ENCODE results near the gene RGS3. TPM values are rescaled to one million over a fixed set of nuclear protein-coding genes. Genes with fewer than 3 reads are reported as not detected.

The RGS3 gene
- total and polyA plus RNA-seq, 5 donors from 2014 or later: 8.5 to 15.5 (median 12.5) TPM

DNA sequence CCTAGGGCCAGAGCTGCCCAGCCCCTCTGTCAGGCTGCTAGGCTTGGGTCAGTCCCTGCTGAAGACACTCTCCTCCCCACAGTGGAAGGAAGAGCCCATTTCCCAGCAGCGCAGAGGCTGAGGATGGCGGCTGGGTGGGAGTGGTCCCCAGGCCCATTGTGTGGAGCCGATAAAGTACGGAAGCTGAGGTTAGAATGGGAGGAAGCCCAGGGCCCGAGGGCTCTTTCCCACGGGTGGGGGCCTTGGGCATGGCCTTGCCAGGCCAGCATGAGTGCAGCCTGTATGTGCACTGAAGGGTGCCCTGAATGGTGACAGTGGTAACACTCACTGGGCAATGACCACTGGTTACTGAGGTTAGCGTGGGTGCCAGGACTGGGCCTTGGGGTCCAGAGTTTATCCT lies 125.9 kb downstream of the RGS3 start:
- DNase-seq (no peak), ATAC-seq (ENCODE audit: low read depth in 2 of 2) (no peak)
- peaks cover 8% of the 10 kb centered on the region for H3K36me3 Mint-ChIP-seq
- no peak overlapping the region for H3K4me3 Mint-ChIP-seq
- H3K27ac Mint-ChIP-seq: peak overlapping the region in 1 of 3 donors; percentile 41
- Histone ChIP-seq H3K9me3 (ENCODE audit: control insufficient read depth in 2 of 2, low read length in 2 of 2) (no peaks in the 10 kb centered on the region), H3K27ac (ENCODE audit: insufficient read depth, low read length, poor library complexity, severe bottlenecking) (no peak overlapping the region), H3K36me3 (ENCODE audit: control insufficient read depth, insufficient read depth, low read length) (peaks cover 4% of the 10 kb centered on the region), H3K4me1 (ENCODE audit: control insufficient read depth, insufficient read depth, low read length, poor library complexity, severe bottlenecking) (peaks cover 12% of the 10 kb centered on the region), H3K4me3 (ENCODE audit: low read depth, low read length) (no peak overlapping the region), H3K27me3 (ENCODE audit: control insufficient read depth, insufficient read depth, low read length) (no peaks in the 10 kb centered on the region)
- H3K9me3 Mint-ChIP-seq: no peaks in the 10 kb centered on the region
- peaks cover 14 to 44% (median 16%) of the 10 kb centered on the region in 4 donors for H3K4me1 Mint-ChIP-seq
- no peaks in the 10 kb centered on the region for H3K27me3 Mint-ChIP-seq

DNA sequence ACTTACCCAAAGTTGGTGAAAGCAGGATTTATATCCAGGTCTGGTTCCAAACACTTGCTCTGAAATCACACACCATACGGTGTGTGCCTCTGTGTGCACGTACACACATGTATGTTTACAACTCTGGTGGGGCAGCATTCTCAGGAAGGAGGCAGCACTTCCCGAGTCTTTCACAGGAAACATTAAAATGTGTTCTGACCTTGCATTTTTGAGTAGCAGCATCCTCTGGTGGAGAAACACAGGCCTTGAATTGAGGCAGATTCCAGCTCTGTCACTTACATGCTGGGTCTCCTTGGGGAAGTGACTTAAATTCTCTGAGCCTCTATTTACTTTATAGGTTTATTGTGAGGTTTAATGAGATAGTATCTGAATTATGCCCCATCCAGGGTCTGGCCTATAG lies 126.4 kb downstream of the RGS3 start:
- H3K4me3 ChIP-seq (ENCODE audit: low read depth, low read length): no peak overlapping the region
- H3K27me3 ChIP-seq (ENCODE audit: control insufficient read depth, insufficient read depth, low read length): no peaks in the 10 kb centered on the region
- DNase-seq: peak in 1 of 3 donors; percentile 59
- peaks cover 12% of the 10 kb centered on the region for H3K4me1 ChIP-seq (ENCODE audit: control insufficient read depth, insufficient read depth, low read length, poor library complexity, severe bottlenecking)
- H3K27ac Mint-ChIP-seq: peak overlapping the region; percentile 5 to 41 (median 26)
- H3K9me3 Mint-ChIP-seq: no peaks in the 10 kb centered on the region
- peaks cover 2% of the 10 kb centered on the region for H3K36me3 ChIP-seq (ENCODE audit: control insufficient read depth, insufficient read depth, low read length)
- ATAC-seq (ENCODE audit: low read depth in 2 of 2): no peak
- peaks cover 14 to 43% (median 16%) of the 10 kb centered on the region in 4 donors for H3K4me1 Mint-ChIP-seq
- H3K4me3 Mint-ChIP-seq: no peak overlapping the region
- peaks cover 3% of the 10 kb centered on the region for H3K36me3 Mint-ChIP-seq
- no peak overlapping the region for H3K27ac ChIP-seq (ENCODE audit: insufficient read depth, low read length, poor library complexity, severe bottlenecking)
- no peaks in the 10 kb centered on the region for H3K9me3 ChIP-seq (ENCODE audit: control insufficient read depth in 2 of 2, low read length in 2 of 2)
- no peaks in the 10 kb centered on the region for H3K27me3 Mint-ChIP-seq

DNA sequence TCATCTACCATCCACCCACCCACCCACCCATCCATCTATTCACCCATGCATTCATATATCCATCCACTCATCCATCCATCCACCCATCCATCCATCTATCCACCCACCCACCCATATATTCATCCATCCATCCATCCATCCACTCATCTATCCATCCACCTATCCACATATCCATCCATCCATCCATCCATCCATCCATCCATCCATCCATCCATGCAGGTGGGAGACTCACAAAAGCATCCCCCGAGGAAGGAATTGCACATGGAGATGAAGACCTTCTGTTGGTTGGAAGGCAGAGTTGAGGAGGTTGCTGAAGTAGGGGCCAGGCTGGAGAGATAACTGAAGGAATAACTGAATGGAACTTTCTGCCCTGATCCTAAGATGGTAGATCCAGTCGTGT lies 126.9 kb downstream of the RGS3 start:
- no peaks in the 10 kb centered on the region for H3K27me3 Mint-ChIP-seq
- Histone ChIP-seq H3K36me3 (ENCODE audit: control insufficient read depth, insufficient read depth, low read length) (peaks cover 4% of the 10 kb centered on the region), H3K9me3 (ENCODE audit: control insufficient read depth in 2 of 2, low read length in 2 of 2) (no peaks in the 10 kb centered on the region), H3K27me3 (ENCODE audit: control insufficient read depth, insufficient read depth, low read length) (no peaks in the 10 kb centered on the region), H3K27ac (ENCODE audit: insufficient read depth, low read length, poor library complexity, severe bottlenecking) (no peak overlapping the region), H3K4me1 (ENCODE audit: control insufficient read depth, insufficient read depth, low read length, poor library complexity, severe bottlenecking) (peaks cover 12% of the 10 kb centered on the region), H3K4me3 (ENCODE audit: low read depth, low read length) (no peak overlapping the region)
- H3K4me3 Mint-ChIP-seq: no peak overlapping the region
- no peaks in the 10 kb centered on the region for H3K36me3 Mint-ChIP-seq
- peaks cover 14 to 39% (median 16%) of the 10 kb centered on the region in 4 donors for H3K4me1 Mint-ChIP-seq
- H3K27ac Mint-ChIP-seq: peak overlapping the region in 1 of 3 donors; percentile 28
- no peaks in the 10 kb centered on the region for H3K9me3 Mint-ChIP-seq
- ATAC-seq (ENCODE audit: low read depth in 2 of 2) (no peak), DNase-seq (no peak)

DNA sequence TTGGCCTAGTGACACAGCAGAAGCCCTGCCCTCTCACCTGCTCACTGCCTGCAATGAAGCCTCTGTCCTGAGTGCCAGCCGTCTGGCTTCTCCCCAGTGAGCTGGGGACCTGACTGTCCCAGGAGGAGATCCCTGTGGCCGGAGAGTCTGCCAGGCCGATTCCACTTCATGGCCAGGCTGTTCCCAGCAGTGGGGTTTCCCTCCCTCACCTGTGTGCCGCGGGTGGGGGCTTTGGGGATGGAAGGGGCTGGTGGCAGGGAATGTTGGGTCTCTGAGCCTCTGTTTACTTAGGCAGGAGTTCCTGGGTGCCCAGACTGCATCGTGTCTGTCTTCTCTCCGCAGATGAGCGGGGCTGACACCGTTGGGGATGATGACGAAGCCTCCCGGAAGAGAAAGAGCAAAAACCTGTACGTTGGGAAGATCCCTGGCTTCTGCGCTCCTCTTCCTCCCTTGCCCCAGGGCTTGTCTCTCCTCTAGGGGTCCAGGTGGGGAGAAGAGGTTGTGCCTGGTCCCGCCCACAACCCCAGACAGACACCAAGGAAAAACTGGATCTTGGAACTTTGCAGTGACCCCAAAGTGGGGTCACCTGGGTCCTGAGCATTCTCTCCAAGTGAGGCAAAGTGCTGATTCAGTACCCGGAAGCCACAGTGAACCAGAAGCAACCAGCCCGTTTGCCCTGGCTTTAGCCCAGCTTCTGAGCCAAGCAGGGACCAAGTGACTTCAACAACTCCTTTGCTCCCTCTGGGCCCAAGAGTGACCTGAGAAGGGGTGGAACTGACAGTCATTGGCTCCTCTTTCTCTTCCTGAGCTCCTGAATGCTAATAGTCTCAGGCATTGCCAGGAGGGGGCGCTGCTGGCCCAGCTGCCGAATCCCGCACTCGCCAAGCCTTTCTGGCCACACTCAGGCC lies 127.7 kb downstream of the RGS3 start:
- H3K27me3 ChIP-seq (ENCODE audit: control insufficient read depth, insufficient read depth, low read length): no peaks in the 10 kb centered on the region
- DNase-seq: peak; percentile 9 to 70 (median 25)
- H3K9me3 ChIP-seq (ENCODE audit: control insufficient read depth in 2 of 2, low read length in 2 of 2): no peaks in the 10 kb centered on the region
- peaks cover 14 to 31% (median 16%) of the 10 kb centered on the region in 4 donors for H3K4me1 Mint-ChIP-seq
- peak overlapping the region in 1 of 3 donors; percentile 78 for H3K27ac Mint-ChIP-seq
- H3K36me3 ChIP-seq (ENCODE audit: control insufficient read depth, insufficient read depth, low read length): peaks cover 8% of the 10 kb centered on the region
- H3K27ac ChIP-seq (ENCODE audit: insufficient read depth, low read length, poor library complexity, severe bottlenecking): no peak overlapping the region
- peak in 1 of 2 donors; percentile 36 for ATAC-seq (ENCODE audit: low read depth in 2 of 2)
- H3K4me1 ChIP-seq (ENCODE audit: control insufficient read depth, insufficient read depth, low read length, poor library complexity, severe bottlenecking): peaks cover 12% of the 10 kb centered on the region
- peaks cover 6% of the 10 kb centered on the region for H3K36me3 Mint-ChIP-seq
- no peak overlapping the region for H3K4me3 ChIP-seq (ENCODE audit: low read depth, low read length)
- no peaks in the 10 kb centered on the region for H3K27me3 Mint-ChIP-seq
- H3K4me3 Mint-ChIP-seq: peak overlapping the region in 2 of 4 donors; percentile 15 to 42
- no peaks in the 10 kb centered on the region for H3K9me3 Mint-ChIP-seq

DNA sequence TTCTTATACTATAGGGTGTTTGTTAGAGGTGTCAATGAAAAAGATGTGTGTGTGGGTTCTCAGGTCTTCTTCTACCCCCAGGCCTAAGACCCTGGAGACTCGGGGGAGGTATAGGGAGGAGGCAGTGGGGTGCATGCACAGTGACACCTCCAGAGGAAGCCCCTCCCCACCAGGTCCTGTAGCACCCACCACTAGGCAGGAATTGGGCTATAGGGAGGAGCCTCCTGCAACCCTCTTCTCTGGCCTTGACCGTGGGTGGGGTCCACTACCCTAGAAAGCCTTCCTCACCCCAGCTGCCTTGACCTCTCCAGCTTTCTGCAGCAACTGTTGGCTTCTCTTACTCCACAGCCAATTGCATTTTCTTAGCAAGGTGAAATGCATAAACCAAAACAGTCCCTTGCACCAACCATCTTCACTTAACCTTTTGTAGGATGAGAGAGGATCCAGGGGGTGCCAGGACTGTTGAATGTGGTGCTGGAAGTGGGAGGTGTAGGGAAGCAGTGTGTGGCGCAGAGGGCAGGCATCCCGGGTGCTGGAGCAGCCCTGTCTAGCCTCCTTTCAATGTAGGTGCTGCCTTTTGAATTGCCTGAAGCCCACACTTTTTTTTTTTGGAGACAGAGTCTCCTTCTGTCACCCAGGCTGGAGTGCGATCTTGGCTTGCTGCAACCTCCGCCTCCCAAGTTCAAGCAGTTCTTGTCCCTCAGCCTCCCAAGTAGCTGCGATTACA lies 128.5 kb downstream of the RGS3 start:
- DNase-seq: no peak
- Histone ChIP-seq H3K9me3 (ENCODE audit: control insufficient read depth in 2 of 2, low read length in 2 of 2) (no peaks in the 10 kb centered on the region), H3K4me3 (ENCODE audit: low read depth, low read length) (no peak overlapping the region), H3K36me3 (ENCODE audit: control insufficient read depth, insufficient read depth, low read length) (peaks cover 15% of the 10 kb centered on the region), H3K4me1 (ENCODE audit: control insufficient read depth, insufficient read depth, low read length, poor library complexity, severe bottlenecking) (peaks cover 12% of the 10 kb centered on the region), H3K27ac (ENCODE audit: insufficient read depth, low read length, poor library complexity, severe bottlenecking) (no peak overlapping the region), H3K27me3 (ENCODE audit: control insufficient read depth, insufficient read depth, low read length) (no peaks in the 10 kb centered on the region)
- Mint-ChIP-seq H3K4me1 (peaks cover 14 to 26% (median 16%) of the 10 kb centered on the region in 4 donors), H3K27ac (peak overlapping the region; percentile 78 to 87 (median 79)), H3K9me3 (peaks cover 0 to 3% (median 0%) of the 10 kb centered on the region in 7 donors), H3K4me3 (peak overlapping the region in 2 of 4 donors; percentile 15 to 42), H3K36me3 (peaks cover 13% of the 10 kb centered on the region), H3K27me3 (no peaks in the 10 kb centered on the region)
- ATAC-seq (ENCODE audit: low read depth in 2 of 2): no peak

DNA sequence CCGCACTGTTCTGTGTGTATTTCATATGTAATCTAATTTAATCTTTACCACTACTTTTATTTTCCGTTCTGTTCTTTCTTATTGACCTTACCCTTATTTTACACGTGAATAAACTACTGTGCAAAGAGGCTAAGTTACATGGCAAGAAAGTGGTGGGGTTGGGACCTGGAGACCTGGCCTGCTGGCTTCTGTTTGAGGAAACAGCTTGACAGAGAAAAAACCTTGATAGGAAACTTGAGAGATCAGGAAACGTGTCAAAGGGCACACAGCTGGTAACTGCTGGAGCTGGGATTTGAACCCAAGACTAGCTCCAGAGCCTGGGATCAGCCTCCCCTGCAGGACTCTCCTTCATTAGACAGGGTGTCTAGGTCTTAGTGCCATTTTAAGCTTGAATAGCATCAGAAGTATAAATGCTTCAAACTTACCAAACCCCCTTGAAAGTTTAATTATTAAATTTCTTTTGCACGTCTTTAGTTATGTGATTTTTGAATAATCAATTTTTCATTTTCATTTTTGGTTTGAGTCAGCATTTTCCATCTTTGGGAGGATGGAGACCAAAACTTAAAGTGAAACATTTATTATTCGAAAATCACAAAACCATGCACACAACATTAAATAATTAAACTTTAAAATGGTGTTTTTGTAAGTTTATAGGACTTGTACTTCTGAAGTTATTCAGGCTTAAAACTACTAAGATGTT lies 129.5 kb downstream of the RGS3 start:
- Mint-ChIP-seq H3K9me3 (peaks cover 0 to 3% (median 0%) of the 10 kb centered on the region in 7 donors), H3K27ac (peak overlapping the region; percentile 42 to 87 (median 79)), H3K4me1 (peaks cover 14 to 26% (median 16%) of the 10 kb centered on the region in 4 donors), H3K27me3 (no peaks in the 10 kb centered on the region), H3K4me3 (peak overlapping the region in 2 of 4 donors; percentile 0 to 60), H3K36me3 (peaks cover 13% of the 10 kb centered on the region)
- no peak for ATAC-seq (ENCODE audit: low read depth in 2 of 2)
- Histone ChIP-seq H3K27me3 (ENCODE audit: control insufficient read depth, insufficient read depth, low read length) (no peaks in the 10 kb centered on the region), H3K27ac (ENCODE audit: insufficient read depth, low read length, poor library complexity, severe bottlenecking) (peak overlapping the region; percentile 51), H3K4me3 (ENCODE audit: low read depth, low read length) (no peak overlapping the region), H3K36me3 (ENCODE audit: control insufficient read depth, insufficient read depth, low read length) (peaks cover 21% of the 10 kb centered on the region), H3K9me3 (ENCODE audit: control insufficient read depth in 2 of 2, low read length in 2 of 2) (no peaks in the 10 kb centered on the region), H3K4me1 (ENCODE audit: control insufficient read depth, insufficient read depth, low read length, poor library complexity, severe bottlenecking) (peaks cover 12% of the 10 kb centered on the region)
- peak in 1 of 3 donors; percentile 35 for DNase-seq

DNA sequence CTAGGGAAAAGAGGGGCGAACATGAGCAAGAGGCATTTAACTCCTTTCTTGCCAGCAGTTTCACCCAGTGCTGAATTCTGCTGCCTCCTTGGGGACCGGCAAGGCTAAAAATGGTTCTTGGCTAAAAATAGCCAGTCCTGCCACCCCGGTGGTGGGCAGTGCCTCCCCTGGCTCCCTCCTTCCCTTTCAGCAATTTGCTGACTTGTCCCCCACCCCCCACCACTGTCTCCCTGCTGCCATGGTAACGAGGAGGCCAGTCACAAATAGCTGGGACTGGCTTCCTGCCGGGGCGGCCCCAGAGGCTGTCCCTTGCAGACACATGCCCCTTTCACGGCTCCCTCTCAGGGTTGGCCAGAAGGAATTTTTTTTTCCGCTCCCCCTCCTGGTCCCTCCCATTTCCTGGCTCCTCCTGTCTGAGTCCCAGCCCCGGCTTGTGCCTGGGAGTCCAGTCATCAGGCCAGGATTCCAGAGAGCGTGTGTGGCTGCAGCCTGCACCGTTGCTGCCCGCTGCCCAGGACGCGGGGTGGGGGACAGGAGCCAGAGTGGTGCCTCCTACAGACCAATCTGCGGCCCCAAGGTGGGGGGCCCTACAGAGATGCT lies 130.3 kb downstream of the RGS3 start:
- no peaks in the 10 kb centered on the region for H3K27me3 ChIP-seq (ENCODE audit: control insufficient read depth, insufficient read depth, low read length)
- peaks cover 12% of the 10 kb centered on the region for H3K4me1 ChIP-seq (ENCODE audit: control insufficient read depth, insufficient read depth, low read length, poor library complexity, severe bottlenecking)
- peak overlapping the region in 1 of 4 donors; percentile 60 for H3K4me3 Mint-ChIP-seq
- no peak overlapping the region for H3K27ac Mint-ChIP-seq
- no peaks in the 10 kb centered on the region for H3K27me3 Mint-ChIP-seq
- H3K4me1 Mint-ChIP-seq: peaks cover 9 to 26% (median 15%) of the 10 kb centered on the region in 4 donors
- no peaks in the 10 kb centered on the region for H3K9me3 ChIP-seq (ENCODE audit: control insufficient read depth in 2 of 2, low read length in 2 of 2)
- ATAC-seq (ENCODE audit: low read depth in 2 of 2) (no peak), DNase-seq (peak in 1 of 3 donors; percentile 20)
- H3K27ac ChIP-seq (ENCODE audit: insufficient read depth, low read length, poor library complexity, severe bottlenecking): peak overlapping the region; percentile 51
- H3K36me3 ChIP-seq (ENCODE audit: control insufficient read depth, insufficient read depth, low read length): peaks cover 21% of the 10 kb centered on the region
- peaks cover 0 to 3% (median 0%) of the 10 kb centered on the region in 7 donors for H3K9me3 Mint-ChIP-seq
- no peak overlapping the region for H3K4me3 ChIP-seq (ENCODE audit: low read depth, low read length)
- peaks cover 13% of the 10 kb centered on the region for H3K36me3 Mint-ChIP-seq

Measured in CD4-positive, CD25-positive, alpha-beta regulatory T cell (primary cell).